GM23338 (cell line): ENCODE measurements around the gene MATR3. TPM values are rescaled to one million over a fixed set of nuclear protein-coding genes. Genes with fewer than 3 reads are reported as not detected.

Experiments
- ATAC-seq: fragments of 200-7000 bp; cut with Tn5 transposase; 3 replicates; pipeline ENCODE4 v1.9.1; 2020
- DNase-seq: peaks from one replicate; pipeline ENCODE4 v3.0.0-alpha.2; 2015; ENCODE audit warnings: low spot score
- H2AFZ ChIP-seq: fragments of 200-600 bp; sonication (generic); 2 replicates; pipeline ENCODE4 v1.8.0; 2016; ENCODE audit warnings: antibody characterized with exemption, mild to moderate bottlenecking, moderate library complexity
- H3F3A ChIP-seq: fragments of 200-600 bp; sonication (generic); replicated peaks from 2 replicates; pipeline ENCODE4 v1.8.0; 2017; ENCODE audit warnings: antibody characterized with exemption, mixed run types, low read depth
- H3K27ac ChIP-seq: fragments of 200-600 bp; sonication (generic); 2 replicates; pipeline ENCODE4 v1.6.1; 2016; ENCODE audit warnings: low read depth
- H3K27me3 ChIP-seq: fragments of 200-600 bp; sonication (generic); 2 replicates; pipeline ENCODE4 v1.8.0; 2016; ENCODE audit warnings: mild to moderate bottlenecking, mixed run types, moderate library complexity; ENCODE audit not compliant: insufficient read depth
- H3K36me3 ChIP-seq: fragments of 200-600 bp; sonication (generic); 2 replicates; pipeline ENCODE4 v1.8.0; 2016; ENCODE audit warnings: mild to moderate bottlenecking; ENCODE audit not compliant: insufficient read depth
- H3K4me1 ChIP-seq: fragments of 200-600 bp; sonication (generic); 2 replicates; pipeline ENCODE4 v1.8.0; 2016; ENCODE audit warnings: mild to moderate bottlenecking, moderate library complexity; ENCODE audit not compliant: insufficient read depth
- H3K4me2 ChIP-seq: fragments of 200-600 bp; sonication (generic); 2 replicates; pipeline ENCODE4 v1.7.1; 2017; ENCODE audit warnings: mixed run types
- H3K4me3 ChIP-seq: fragments of 200-600 bp; sonication (generic); 2 replicates; pipeline ENCODE4 v1.6.1; 2016; ENCODE audit warnings: mixed run types
- H3K79me2 ChIP-seq: fragments of 200-600 bp; sonication (generic); replicated peaks from 2 replicates; pipeline ENCODE4 v1.8.0; 2017; ENCODE audit warnings: mild to moderate bottlenecking; ENCODE audit not compliant: insufficient read depth
- H3K9me2 ChIP-seq: fragments of 200-600 bp; sonication (generic); 2 replicates; pipeline ENCODE4 v1.8.0; 2017; ENCODE audit not compliant: insufficient read depth
- H4K20me1 ChIP-seq: fragments of 200-600 bp; sonication (generic); replicated peaks from 2 replicates; pipeline ENCODE4 v1.8.0; 2017; ENCODE audit warnings: mild to moderate bottlenecking; ENCODE audit not compliant: insufficient read depth
- H3K27ac Mint-ChIP-seq: 2 replicates; pipeline ENCODE4 v1.8.0; 2020; ENCODE audit warnings: inconsistent platforms, mild to moderate bottlenecking, moderate library complexity, mixed read lengths
- H3K27me3 Mint-ChIP-seq: 3 replicates; pipeline ENCODE4 v1.8.0; 2022; ENCODE audit warnings: low read depth, mild to moderate bottlenecking, moderate library complexity, mixed read lengths, inconsistent platforms; ENCODE audit not compliant: insufficient read depth, poor library complexity
- H3K36me3 Mint-ChIP-seq: 3 replicates; pipeline ENCODE4 v1.8.0; 2021; ENCODE audit warnings: low read depth, mild to moderate bottlenecking, inconsistent platforms, moderate library complexity, mixed read lengths
- H3K4me1 Mint-ChIP-seq: 3 replicates; pipeline ENCODE4 v1.8.0; 2020; ENCODE audit warnings: mild to moderate bottlenecking, inconsistent platforms, mixed read lengths
- H3K4me3 Mint-ChIP-seq: 3 replicates; pipeline ENCODE4 v1.8.0; 2021; ENCODE audit warnings: moderate library complexity, mild to moderate bottlenecking, inconsistent platforms, mixed read lengths
- H3K9me3 Mint-ChIP-seq: 3 replicates; pipeline ENCODE4 v1.8.0; 2020; ENCODE audit warnings: moderate library complexity, mild to moderate bottlenecking, inconsistent platforms, mixed read lengths
- ZNF114 ChIP-seq: fragments of 250-450 bp; sonication (Bioruptor Pico); IDR thresholded peaks from 2 replicates; pipeline ENCODE4 v1.5.0; 2020; ENCODE audit warnings: mild to moderate bottlenecking, moderate library complexity
- polyA plus RNA-seq: library from polyadenylated mRNA; unstranded; fragments of >200 nt; fragmentation: Nextera tagmentation; extraction: Ambion mirVana; gene quantifications from 2 replicates; pipeline ENCODE4 v1.2.1, GENCODE V29; 2016
- total RNA-seq: library from RNA; depleted of rRNA; stranded (reverse); fragments of >200 nt; shearing (Covaris generic); gene quantifications from 2 replicates; pipeline ENCODE4 v1.2.3, GENCODE V29; 2014
- TF ChIP-seq, protein P1 (sequence below), 2 experiments: fragments of 200-600 bp in 1 of 2; sonication (generic) in 1 of 2; conservative IDR thresholded peaks; 2 replicates each; pipeline versions ENCODE4 v1.5.1 to v1.6.1; 2016 to 2017; ENCODE audit warnings: antibody characterized with exemption in 2 of 2, low read depth in 2 of 2, mild to moderate bottlenecking in 2 of 2, moderate library complexity in 1 of 2
- TF ChIP-seq, protein P2 (sequence below): IDR thresholded peaks from one replicate; pipeline ENCODE4 v1.6.1; 2018; ENCODE audit warnings: antibody characterized with exemption; ENCODE audit not compliant: unreplicated experiment
- TF ChIP-seq, protein P3 (sequence below): fragments of 250-450 bp; sonication (Bioruptor Pico); IDR thresholded peaks from 2 replicates; pipeline ENCODE4 v1.5.0; 2020; ENCODE audit warnings: mild to moderate bottlenecking, moderate library complexity

The MATR3 gene
- total and polyA plus RNA-seq, 2 experiments from 2014 or later, result 278 to 506 TPM

DNA sequence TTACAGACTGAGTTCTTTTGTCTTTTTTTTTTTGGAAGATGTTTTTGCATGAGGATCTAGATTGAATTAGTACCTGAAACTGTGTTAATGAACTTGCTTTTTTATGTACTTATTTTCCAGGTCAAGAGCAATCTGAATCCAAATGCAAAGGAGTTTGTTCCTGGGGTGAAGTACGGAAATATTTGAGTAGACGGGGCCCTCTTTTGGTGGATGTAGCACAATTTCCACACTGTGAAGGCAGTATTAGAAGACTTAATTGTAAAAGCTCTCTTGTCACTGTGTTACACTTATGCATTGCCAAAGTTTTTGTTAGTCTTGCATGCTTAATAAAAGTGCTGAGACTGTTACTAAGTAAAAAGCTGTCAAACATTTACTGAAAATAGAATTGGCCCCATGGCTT is 75.1 kb downstream of the MATR3 start:
- TF ChIP-seq, protein P1, sequence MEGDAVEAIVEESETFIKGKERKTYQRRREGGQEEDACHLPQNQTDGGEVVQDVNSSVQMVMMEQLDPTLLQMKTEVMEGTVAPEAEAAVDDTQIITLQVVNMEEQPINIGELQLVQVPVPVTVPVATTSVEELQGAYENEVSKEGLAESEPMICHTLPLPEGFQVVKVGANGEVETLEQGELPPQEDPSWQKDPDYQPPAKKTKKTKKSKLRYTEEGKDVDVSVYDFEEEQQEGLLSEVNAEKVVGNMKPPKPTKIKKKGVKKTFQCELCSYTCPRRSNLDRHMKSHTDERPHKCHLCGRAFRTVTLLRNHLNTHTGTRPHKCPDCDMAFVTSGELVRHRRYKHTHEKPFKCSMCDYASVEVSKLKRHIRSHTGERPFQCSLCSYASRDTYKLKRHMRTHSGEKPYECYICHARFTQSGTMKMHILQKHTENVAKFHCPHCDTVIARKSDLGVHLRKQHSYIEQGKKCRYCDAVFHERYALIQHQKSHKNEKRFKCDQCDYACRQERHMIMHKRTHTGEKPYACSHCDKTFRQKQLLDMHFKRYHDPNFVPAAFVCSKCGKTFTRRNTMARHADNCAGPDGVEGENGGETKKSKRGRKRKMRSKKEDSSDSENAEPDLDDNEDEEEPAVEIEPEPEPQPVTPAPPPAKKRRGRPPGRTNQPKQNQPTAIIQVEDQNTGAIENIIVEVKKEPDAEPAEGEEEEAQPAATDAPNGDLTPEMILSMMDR (conservative IDR thresholded peaks at IDR 0.05; ENCODE audit: low read depth in 2 of 2), result peak; percentile 34 to 37; a peak in 3 of 4 replicates
- TF ChIP-seq, protein P2, sequence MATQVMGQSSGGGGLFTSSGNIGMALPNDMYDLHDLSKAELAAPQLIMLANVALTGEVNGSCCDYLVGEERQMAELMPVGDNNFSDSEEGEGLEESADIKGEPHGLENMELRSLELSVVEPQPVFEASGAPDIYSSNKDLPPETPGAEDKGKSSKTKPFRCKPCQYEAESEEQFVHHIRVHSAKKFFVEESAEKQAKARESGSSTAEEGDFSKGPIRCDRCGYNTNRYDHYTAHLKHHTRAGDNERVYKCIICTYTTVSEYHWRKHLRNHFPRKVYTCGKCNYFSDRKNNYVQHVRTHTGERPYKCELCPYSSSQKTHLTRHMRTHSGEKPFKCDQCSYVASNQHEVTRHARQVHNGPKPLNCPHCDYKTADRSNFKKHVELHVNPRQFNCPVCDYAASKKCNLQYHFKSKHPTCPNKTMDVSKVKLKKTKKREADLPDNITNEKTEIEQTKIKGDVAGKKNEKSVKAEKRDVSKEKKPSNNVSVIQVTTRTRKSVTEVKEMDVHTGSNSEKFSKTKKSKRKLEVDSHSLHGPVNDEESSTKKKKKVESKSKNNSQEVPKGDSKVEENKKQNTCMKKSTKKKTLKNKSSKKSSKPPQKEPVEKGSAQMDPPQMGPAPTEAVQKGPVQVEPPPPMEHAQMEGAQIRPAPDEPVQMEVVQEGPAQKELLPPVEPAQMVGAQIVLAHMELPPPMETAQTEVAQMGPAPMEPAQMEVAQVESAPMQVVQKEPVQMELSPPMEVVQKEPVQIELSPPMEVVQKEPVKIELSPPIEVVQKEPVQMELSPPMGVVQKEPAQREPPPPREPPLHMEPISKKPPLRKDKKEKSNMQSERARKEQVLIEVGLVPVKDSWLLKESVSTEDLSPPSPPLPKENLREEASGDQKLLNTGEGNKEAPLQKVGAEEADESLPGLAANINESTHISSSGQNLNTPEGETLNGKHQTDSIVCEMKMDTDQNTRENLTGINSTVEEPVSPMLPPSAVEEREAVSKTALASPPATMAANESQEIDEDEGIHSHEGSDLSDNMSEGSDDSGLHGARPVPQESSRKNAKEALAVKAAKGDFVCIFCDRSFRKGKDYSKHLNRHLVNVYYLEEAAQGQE, result no peak
- TF ChIP-seq, protein P3, sequence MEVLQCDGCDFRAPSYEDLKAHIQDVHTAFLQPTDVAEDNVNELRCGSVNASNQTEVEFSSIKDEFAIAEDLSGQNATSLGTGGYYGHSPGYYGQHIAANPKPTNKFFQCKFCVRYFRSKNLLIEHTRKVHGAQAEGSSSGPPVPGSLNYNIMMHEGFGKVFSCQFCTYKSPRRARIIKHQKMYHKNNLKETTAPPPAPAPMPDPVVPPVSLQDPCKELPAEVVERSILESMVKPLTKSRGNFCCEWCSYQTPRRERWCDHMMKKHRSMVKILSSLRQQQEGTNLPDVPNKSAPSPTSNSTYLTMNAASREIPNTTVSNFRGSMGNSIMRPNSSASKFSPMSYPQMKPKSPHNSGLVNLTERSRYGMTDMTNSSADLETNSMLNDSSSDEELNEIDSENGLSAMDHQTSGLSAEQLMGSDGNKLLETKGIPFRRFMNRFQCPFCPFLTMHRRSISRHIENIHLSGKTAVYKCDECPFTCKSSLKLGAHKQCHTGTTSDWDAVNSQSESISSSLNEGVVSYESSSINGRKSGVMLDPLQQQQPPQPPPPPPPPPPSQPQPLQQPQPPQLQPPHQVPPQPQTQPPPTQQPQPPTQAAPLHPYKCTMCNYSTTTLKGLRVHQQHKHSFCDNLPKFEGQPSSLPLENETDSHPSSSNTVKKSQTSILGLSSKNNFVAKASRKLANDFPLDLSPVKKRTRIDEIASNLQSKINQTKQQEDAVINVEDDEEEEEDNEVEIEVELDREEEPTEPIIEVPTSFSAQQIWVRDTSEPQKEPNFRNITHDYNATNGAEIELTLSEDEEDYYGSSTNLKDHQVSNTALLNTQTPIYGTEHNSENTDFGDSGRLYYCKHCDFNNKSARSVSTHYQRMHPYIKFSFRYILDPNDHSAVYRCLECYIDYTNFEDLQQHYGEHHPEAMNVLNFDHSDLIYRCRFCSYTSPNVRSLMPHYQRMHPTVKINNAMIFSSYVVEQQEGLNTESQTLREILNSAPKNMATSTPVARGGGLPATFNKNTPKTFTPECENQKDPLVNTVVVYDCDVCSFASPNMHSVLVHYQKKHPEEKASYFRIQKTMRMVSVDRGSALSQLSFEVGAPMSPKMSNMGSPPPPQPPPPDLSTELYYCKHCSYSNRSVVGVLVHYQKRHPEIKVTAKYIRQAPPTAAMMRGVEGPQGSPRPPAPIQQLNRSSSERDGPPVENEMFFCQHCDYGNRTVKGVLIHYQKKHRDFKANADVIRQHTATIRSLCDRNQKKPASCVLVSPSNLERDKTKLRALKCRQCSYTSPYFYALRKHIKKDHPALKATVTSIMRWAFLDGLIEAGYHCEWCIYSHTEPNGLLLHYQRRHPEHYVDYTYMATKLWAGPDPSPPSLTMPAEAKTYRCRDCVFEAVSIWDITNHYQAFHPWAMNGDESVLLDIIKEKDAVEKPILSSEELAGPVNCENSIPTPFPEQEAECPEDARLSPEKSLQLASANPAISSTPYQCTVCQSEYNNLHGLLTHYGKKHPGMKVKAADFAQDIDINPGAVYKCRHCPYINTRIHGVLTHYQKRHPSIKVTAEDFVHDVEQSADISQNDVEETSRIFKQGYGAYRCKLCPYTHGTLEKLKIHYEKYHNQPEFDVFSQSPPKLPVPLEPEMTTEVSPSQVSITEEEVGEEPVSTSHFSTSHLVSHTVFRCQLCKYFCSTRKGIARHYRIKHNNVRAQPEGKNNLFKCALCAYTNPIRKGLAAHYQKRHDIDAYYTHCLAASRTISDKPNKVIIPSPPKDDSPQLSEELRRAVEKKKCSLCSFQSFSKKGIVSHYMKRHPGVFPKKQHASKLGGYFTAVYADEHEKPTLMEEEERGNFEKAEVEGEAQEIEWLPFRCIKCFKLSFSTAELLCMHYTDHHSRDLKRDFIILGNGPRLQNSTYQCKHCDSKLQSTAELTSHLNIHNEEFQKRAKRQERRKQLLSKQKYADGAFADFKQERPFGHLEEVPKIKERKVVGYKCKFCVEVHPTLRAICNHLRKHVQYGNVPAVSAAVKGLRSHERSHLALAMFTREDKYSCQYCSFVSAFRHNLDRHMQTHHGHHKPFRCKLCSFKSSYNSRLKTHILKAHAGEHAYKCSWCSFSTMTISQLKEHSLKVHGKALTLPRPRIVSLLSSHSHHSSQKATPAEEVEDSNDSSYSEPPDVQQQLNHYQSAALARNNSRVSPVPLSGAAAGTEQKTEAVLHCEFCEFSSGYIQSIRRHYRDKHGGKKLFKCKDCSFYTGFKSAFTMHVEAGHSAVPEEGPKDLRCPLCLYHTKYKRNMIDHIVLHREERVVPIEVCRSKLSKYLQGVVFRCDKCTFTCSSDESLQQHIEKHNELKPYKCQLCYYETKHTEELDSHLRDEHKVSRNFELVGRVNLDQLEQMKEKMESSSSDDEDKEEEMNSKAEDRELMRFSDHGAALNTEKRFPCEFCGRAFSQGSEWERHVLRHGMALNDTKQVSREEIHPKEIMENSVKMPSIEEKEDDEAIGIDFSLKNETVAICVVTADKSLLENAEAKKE, result no peak
- no peak for TF ChIP-seq ZNF114 (CRISPR knock-in tag)
- DNase-seq, result no peak
- Histone ChIP-seq H4K20me1 (peaks cover 27% of the 10 kb centered on the region; the same call in 1 of the 2 replicates), H3K4me1 (no peaks in the 10 kb centered on the region), H3K4me2 (no peak overlapping the region), H3K27me3 (no peaks in the 10 kb centered on the region), H3K36me3 (peaks cover 66% of the 10 kb centered on the region), H2AFZ (no peak overlapping the region), H3K27ac (no peak overlapping the region), H3K79me2 (peaks cover 14% of the 10 kb centered on the region), H3F3A (peaks cover 16% of the 10 kb centered on the region), H3K9me2 (no peaks in the 10 kb centered on the region), H3K4me3 (no peak overlapping the region)
- Mint-ChIP-seq H3K4me1 (no peaks in the 10 kb centered on the region; the same call in 2 of the 3 replicates), H3K27me3 (peaks cover 3% of the 10 kb centered on the region), H3K9me3 (no peaks in the 10 kb centered on the region), H3K36me3 (peaks cover 75% of the 10 kb centered on the region), H3K4me3 (no peak overlapping the region; the same call in 2 of the 3 replicates), H3K27ac (no peak overlapping the region)
- no peak for ATAC-seq
